ENCODE measurements around the gene CRB2. TPM values are rescaled to one million over a fixed set of nuclear protein-coding genes. Genes with fewer than 3 reads are reported as not detected.

Gene CRB2
- total RNA-seq, 6 donors from 2014 or later: 0.13 to 0.23 TPM; not detected in 4

DNA sequence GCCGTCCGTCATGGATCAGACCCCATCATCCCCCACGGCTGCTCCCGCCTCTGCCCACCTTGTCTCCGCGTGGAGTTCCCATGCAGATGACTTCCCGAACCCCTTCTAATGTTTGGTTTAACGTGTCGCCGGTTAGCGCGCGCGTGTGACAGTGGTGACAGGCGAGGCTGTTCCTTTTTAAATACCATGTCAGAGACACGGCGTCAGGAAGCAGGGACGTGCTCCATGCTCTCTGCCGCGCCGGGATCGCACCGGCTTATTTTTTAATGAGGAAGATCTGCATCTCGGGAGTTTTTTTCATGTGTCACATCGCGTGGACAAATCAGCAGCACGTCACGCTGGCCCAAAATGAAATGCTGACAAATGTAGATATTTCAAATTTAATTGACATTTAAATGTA, 35.9 kb downstream of the CRB2 start:
- DNase-seq: no peak
- no peak for ATAC-seq (ENCODE audit: low FRiP score in 2 of 2)
- no peak overlapping the region for H3K4me3 ChIP-seq
- TF ChIP-seq, protein P1, sequence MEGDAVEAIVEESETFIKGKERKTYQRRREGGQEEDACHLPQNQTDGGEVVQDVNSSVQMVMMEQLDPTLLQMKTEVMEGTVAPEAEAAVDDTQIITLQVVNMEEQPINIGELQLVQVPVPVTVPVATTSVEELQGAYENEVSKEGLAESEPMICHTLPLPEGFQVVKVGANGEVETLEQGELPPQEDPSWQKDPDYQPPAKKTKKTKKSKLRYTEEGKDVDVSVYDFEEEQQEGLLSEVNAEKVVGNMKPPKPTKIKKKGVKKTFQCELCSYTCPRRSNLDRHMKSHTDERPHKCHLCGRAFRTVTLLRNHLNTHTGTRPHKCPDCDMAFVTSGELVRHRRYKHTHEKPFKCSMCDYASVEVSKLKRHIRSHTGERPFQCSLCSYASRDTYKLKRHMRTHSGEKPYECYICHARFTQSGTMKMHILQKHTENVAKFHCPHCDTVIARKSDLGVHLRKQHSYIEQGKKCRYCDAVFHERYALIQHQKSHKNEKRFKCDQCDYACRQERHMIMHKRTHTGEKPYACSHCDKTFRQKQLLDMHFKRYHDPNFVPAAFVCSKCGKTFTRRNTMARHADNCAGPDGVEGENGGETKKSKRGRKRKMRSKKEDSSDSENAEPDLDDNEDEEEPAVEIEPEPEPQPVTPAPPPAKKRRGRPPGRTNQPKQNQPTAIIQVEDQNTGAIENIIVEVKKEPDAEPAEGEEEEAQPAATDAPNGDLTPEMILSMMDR (IDR thresholded peaks at IDR 0.05): no peak
- TF ChIP-seq POLR2AphosphoS5 (IDR thresholded peaks at IDR 0.05) (no peak), POLR2A (IDR thresholded peaks at IDR 0.05) (no peak), EP300 (IDR thresholded peaks at IDR 0.05) (no peak)
- no peaks in the 10 kb centered on the region for H3K9me3 ChIP-seq
- no peak overlapping the region for H3K27ac ChIP-seq
- H3K27me3 ChIP-seq: no peaks in the 10 kb centered on the region
- 89 to 92% methylated on average over 28 of the region's 28 CpGs for WGBS, 2 donors
- H3K4me1 ChIP-seq: no peaks in the 10 kb centered on the region
- H3K36me3 ChIP-seq: no peaks in the 10 kb centered on the region

DNA sequence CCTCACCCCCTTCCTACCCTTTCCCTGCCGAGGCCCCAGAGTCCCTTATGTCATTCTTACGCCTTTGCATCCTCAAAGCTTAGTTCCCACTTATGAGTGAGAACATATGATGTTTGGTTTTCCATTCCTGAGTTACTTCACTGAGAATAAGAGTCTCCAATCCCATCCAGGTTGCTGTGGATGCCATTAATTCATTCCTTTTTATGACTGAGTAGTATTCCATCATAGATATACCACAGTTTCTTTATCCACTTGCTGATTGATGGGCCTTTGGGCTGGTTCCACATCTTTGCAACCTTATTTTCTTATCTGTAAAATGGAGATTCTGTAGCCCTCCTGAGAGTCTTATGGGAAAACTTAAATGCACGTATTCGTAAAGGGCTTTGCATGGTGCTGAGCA, 36.8 kb downstream of the CRB2 start:
- ATAC-seq (ENCODE audit: low FRiP score in 2 of 2) (no peak), DNase-seq (no peak)
- no peak overlapping the region for H3K4me3 ChIP-seq
- TF ChIP-seq POLR2A (IDR thresholded peaks at IDR 0.05) (no peak), EP300 (IDR thresholded peaks at IDR 0.05) (no peak), POLR2AphosphoS5 (IDR thresholded peaks at IDR 0.05) (no peak)
- TF ChIP-seq, protein P1 (IDR thresholded peaks at IDR 0.05): no peak
- H3K27me3 ChIP-seq: no peaks in the 10 kb centered on the region
- 96 to 97% methylated on average over 4 of the region's 4 CpGs for WGBS, 2 donors
- H3K27ac ChIP-seq: no peak overlapping the region
- H3K4me1 ChIP-seq: no peaks in the 10 kb centered on the region
- no peaks in the 10 kb centered on the region for H3K9me3 ChIP-seq
- H3K36me3 ChIP-seq: no peaks in the 10 kb centered on the region

DNA sequence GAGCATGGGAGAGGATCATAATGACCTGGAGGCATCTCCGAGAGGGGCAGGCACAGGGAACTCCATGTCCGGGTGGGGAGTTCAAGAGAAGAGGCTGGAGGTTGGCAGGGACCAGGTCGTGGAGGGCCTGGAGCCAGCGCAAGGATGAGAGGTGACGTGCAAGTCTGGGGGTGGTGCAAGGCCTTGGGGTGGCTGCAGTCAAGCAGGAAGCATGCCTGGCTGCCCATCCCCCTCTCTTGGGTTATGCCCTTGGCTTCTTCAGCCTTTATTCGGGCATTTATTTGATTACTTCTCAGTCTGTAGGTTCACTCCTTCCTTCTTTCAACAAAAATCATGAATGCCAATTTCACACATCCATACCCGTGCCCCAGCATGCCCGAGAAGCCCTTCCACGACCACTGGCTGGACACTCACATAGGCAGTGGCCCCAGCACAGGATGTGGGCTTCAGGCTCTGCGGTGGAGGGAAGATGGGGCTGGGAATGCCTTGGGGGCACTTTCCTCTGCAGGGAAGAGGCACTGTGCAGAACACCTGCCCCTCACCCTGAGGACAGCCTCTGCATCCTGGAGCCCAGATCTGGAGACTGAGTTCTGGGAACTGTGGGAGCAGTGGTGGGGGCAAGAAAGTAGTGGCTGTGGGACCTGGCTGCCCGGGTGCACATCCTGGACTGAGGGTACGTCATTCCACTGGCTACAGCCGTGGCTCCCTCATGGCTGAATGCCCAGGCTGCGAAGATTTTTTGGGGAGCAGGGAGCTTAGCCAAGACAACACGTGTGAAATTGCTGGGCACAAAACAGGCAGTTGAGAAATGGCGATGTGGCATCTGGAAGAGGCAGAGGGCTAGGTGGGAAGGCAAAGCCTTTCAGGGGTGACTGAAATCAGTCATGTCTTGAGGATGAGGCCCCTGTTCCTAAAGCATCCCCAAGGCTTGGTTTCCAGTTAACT, 38.6 kb downstream of the CRB2 start:
- Histone ChIP-seq H3K4me3 (no peak overlapping the region), H3K27me3 (no peaks in the 10 kb centered on the region), H3K4me1 (no peaks in the 10 kb centered on the region), H3K36me3 (no peaks in the 10 kb centered on the region), H3K9me3 (no peaks in the 10 kb centered on the region), H3K27ac (no peak overlapping the region)
- 77 to 81% methylated on average over 15 to 16 of the region's 16 CpGs for WGBS, 2 donors
- TF ChIP-seq, protein P1 (IDR thresholded peaks at IDR 0.05): no peak
- TF ChIP-seq POLR2AphosphoS5 (IDR thresholded peaks at IDR 0.05) (no peak), POLR2A (IDR thresholded peaks at IDR 0.05) (no peak), EP300 (IDR thresholded peaks at IDR 0.05) (no peak)
- DNase-seq (no peak), ATAC-seq (ENCODE audit: low FRiP score in 2 of 2) (no peak)

DNA sequence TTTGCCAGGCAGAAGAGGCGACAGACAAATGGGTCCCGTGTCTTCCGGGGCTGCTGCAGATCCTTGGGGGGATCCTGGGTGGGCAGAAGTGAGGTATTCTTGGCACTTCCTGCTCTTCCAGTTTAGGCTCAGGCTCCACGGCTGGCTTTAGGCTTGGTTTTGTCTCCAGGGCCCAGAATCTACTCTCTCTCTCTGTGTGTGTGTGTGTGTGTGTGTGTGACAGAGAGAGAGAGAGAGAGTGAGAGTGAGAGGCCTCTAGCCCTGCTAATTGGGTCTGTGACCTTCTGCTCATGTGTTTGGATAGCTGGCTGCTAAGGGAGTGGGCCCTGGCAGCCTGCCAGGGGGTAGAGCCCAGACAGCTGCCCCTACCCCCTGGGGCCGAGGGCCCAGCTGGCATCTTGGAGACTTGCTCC, 39.3 kb downstream of the CRB2 start:
- 43 to 78% methylated on average over 1 to 5 of the region's 5 CpGs for WGBS, 2 donors
- H3K9me3 ChIP-seq: no peaks in the 10 kb centered on the region
- no peaks in the 10 kb centered on the region for H3K27me3 ChIP-seq
- ATAC-seq (ENCODE audit: low FRiP score in 2 of 2): no peak
- no peaks in the 10 kb centered on the region for H3K4me1 ChIP-seq
- no peak overlapping the region for H3K4me3 ChIP-seq
- no peak overlapping the region for H3K27ac ChIP-seq
- no peak for DNase-seq
- no peaks in the 10 kb centered on the region for H3K36me3 ChIP-seq
- TF ChIP-seq POLR2AphosphoS5 (IDR thresholded peaks at IDR 0.05): no peak
- no peak for TF ChIP-seq POLR2A (IDR thresholded peaks at IDR 0.05)
- no peak for TF ChIP-seq EP300 (IDR thresholded peaks at IDR 0.05)
- TF ChIP-seq, protein P1 (IDR thresholded peaks at IDR 0.05): no peak

Measured in upper lobe of left lung (tissue), 6 donors.